Measurements from ENCODE around the gene CHST3.

The CHST3 gene

DNA sequence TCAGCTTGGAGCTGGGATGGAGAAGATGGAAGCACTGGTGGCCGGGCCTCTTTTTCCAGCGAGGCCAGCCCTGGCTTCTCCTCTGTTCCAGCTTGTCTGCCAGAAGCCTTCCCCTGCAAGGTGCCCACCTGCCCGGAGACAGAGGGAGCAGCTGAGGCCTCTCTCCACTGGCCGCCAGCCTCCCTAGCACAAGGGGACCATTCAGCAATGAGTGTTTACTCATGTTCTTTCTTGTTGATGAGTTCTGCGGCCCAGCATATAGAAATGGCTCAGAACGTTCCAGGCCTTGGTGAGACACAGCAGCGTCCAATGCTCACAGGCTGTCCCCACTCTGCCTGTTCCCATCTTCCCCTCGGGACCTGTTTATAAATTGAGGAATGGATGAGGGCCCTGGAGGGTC is 47.3 kb downstream of the CHST3 start:
- TF ChIP-seq ZNF274 (IDR thresholded peaks at IDR 0.05; ENCODE audit: low read depth, low read length): no peak
- H3K4me3 ChIP-seq (ENCODE audit: low read length): no peak overlapping the region

DNA sequence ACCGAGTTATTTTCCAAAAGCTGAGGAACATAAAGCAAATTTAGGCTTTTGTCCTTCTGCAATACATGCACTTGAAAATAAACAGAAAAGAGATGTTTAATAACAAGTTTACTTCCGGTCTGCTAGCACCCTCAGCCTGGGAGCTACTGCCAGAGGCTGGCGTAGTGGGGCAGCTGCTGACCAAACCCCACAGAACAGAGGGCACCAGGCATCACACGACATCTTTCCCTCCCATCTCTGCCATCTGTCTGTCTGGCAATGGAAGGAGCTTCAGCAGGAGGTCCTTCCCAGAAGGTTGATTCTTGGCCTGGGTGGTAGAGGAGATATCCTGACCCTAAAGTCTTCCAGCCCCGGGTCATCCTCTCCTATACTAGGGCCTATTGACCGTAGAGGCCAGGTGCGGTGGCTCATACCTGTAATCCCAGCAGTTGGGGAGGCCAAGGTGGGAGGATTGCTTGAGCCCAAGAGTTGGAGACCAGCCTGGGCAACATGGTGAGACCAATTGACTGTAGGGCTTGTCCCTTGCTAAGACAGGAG is 47.8 kb downstream of the CHST3 start:
- no peak for TF ChIP-seq ZNF274 (IDR thresholded peaks at IDR 0.05; ENCODE audit: low read depth, low read length)

DNA sequence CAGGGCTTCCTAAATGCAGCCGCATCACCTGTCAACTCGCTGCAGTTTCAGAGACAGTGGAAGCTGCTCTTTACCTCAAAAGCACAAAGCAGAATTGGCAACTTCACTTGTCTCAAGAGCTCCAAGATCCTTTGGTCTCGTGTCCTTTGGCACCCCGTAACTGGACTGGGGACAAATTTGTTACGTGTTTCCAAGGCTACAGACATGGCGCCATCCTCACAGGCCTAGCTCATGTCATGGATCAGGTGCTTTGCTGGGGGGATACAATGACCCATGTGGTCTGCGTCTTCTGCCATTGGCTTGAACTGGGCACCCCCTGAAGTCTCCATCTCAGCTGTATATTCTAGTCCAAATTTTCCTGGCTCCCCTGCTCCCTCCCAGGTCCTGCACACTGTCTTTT is 48.6 kb downstream of the CHST3 start:
- TF ChIP-seq ZNF274 (IDR thresholded peaks at IDR 0.05; ENCODE audit: low read depth, low read length): no peak
- H3K4me3 ChIP-seq (ENCODE audit: low read length): no peak overlapping the region

More for the DNA sequence above, 47.8 kb downstream of the CHST3 start:
- H3K4me3 ChIP-seq (ENCODE audit: low read length): no peak overlapping the region

DNA sequence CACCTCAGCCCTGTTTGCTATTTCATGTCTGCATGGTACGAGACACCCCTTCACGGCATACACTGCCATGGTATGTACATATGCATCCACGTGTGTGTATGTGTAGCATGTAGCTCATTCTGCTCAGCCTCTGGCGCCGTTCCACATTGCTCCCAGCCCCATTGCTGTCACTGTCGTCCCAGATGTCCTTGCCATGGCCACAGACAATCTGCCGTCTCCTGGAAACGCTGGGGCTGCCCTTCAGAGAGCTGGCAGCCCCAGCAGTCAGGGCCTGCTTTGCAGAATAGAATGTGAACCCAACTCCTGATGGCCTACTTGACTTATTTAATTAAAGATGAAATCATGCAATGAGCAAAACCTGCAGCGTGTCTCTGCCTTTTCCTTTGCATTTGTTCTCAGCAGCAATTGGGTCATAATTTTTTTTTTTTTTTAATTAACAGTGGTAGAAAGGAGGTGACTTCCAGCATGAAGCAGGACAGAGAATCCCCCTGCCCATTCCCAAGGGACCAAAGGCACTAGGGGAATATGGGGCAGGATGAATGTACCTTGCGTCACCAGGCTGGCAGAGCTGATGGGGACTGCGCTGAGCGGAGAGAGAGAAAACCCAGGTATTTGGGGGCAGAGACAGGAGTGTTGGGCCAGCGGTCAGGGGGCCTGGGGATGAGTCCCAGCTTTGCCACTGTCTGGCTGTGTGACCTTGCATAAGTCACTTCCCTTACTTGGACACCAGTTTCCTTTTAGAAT is 49.2 kb downstream of the CHST3 start:
- TF ChIP-seq ZNF274 (IDR thresholded peaks at IDR 0.05; ENCODE audit: low read depth, low read length): no peak
- no peak overlapping the region for H3K4me3 ChIP-seq (ENCODE audit: low read length)

DNA sequence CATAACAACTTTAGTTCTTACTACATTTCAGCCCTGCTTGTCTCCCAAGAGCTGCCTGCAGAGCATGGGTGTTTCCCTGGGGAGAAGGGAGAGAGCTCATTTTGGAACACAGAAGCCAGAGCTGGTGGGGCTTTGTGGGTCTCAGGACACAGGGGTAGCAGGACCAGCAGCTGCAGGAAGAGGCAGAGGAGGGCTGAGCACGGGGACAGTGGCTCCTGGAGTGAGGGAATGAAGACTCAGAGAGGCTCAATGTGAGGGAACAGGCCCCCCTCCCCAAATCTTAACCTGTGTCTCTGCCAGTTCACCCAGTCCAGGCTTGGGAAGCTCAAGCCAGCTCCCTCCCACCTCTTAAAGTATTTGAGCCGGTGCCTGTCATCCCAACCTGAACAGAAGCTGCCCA is 50.0 kb downstream of the CHST3 start:
- H3K4me3 ChIP-seq (ENCODE audit: low read length): no peak overlapping the region
- no peak for TF ChIP-seq ZNF274 (IDR thresholded peaks at IDR 0.05; ENCODE audit: low read depth, low read length)

DNA sequence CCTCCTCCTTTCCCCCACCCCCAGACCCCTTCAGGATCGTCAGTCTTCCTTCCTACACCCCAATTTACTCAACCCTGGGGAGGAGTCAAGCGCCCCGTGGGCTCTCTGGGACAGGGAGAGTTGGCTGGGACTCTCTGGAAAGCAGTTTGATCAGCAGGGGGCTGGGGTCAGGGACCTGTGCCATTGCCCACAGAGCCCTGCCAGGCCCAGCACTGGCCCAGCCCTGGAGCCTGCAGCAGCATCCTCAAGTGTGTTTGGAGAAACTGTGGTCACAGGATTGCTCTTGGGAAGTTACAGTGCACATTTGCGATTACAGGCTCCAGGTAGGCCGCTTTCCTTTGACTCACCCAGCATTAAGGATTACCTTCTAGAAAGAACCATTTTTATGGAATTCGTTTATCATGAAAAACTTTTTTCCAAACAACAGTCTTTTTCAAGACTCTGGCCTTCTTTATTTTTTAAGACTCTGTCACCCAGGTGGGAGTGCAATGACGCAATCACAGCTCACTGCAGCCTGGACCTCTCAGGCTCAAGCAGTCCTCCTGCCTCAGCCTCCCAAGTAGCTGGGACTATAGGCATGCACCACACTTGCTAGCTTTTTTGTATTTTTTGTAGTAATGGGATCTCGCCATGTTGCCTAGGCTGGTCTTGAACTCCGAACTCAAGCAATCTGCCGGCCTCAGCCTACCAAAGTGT is 50.7 kb downstream of the CHST3 start:
- TF ChIP-seq ZNF274 (IDR thresholded peaks at IDR 0.05; ENCODE audit: low read depth, low read length): no peak
- H3K4me3 ChIP-seq (ENCODE audit: low read length): no peak overlapping the region

DNA sequence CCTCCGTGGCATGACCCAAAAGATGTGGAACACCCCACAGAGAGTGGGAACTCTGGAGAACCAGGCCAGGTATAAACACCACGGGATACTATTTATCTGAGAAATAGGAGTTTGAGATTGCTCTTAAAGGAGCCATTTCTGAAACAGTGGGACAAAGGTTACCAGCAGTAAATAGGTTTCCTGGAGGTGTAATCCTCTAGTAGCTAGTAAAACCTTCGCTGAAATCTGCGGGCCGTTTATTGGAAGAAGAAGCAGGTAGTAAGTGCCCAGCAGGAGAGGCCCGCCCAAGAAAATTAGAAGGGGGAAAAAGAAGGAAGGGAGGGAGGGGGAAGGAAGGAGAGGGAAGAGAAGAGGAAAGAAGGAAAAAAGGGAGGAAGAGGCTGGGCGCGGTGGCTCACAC is 51.6 kb downstream of the CHST3 start:
- no peak overlapping the region for H3K4me3 ChIP-seq (ENCODE audit: low read length)
- TF ChIP-seq ZNF274 (IDR thresholded peaks at IDR 0.05; ENCODE audit: low read depth, low read length): no peak

DNA sequence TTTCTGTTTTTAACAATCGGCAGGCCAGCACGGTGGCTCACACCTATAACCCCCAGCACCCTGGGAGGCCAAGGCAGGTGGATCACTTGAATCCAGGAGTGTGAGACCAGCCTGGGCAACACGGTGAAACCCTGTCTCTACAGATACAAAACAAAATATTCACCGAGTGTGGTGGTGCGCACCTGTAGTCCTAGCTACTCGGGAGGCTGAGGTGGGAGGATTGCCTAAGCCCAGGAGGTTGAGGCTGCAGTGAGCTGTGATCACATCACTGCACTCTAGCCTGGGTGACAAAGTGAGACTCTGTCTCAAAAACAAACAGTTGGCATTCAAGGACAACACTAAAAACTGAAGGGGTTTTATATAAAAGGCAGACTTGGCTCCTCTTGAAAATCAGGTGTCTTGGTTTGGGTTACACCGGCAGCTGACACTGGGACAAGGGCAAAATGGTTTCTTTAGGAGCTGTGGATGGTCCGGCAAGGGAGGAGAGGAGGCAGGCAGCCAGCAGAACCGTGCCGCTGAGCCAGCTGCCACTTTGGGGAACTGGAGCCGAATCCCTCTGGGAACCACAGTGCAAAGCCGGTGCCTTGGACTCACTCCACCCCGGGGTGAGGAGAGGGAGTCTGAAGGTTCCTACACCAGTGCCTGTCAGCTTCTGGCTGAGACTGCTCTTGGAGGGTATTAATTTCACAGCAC is 52.6 kb downstream of the CHST3 start:
- no peak for TF ChIP-seq ZNF274 (IDR thresholded peaks at IDR 0.05; ENCODE audit: low read depth, low read length)
- no peak overlapping the region for H3K4me3 ChIP-seq (ENCODE audit: low read length)

DNA sequence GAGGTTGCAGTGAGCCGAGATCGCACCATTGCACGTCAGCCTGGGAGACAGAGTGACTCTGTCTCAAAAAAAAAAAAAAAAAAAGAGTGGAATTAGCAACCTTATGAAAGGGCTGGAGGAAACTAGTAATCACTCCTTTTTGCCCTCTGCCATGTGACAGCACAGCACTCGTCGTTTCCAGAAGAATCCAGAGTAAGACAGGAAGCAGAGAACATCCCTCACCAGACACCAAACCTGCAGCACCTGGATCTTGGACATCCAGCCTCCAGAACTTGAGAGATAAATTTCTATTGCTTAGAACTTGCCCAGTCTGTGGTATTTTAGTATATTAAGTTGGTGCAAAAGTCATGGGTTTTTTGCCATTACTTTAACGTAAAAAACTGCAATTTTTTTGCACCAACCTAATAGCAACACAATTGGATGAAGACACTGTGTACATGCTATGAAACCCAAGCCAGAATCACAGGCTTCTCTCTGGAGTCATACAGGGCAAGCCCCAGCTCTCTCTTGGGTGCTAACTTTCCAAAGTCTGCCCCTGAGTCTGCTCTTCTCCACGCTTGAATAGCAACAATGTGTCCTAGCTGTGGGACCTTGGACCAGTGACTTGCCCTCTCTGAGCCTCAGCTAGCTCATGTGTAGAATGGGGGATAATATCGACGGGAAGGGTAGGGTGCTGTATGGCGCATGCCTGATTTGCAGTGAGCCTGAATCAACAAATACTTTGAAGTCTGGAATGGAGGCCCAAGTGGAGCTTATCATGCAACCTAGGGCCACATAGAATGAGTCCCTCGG is 55.1 kb downstream of the CHST3 start:
- H3K4me3 ChIP-seq (ENCODE audit: low read length): no peak overlapping the region
- no peak for TF ChIP-seq ZNF274 (IDR thresholded peaks at IDR 0.05; ENCODE audit: low read depth, low read length)

DNA sequence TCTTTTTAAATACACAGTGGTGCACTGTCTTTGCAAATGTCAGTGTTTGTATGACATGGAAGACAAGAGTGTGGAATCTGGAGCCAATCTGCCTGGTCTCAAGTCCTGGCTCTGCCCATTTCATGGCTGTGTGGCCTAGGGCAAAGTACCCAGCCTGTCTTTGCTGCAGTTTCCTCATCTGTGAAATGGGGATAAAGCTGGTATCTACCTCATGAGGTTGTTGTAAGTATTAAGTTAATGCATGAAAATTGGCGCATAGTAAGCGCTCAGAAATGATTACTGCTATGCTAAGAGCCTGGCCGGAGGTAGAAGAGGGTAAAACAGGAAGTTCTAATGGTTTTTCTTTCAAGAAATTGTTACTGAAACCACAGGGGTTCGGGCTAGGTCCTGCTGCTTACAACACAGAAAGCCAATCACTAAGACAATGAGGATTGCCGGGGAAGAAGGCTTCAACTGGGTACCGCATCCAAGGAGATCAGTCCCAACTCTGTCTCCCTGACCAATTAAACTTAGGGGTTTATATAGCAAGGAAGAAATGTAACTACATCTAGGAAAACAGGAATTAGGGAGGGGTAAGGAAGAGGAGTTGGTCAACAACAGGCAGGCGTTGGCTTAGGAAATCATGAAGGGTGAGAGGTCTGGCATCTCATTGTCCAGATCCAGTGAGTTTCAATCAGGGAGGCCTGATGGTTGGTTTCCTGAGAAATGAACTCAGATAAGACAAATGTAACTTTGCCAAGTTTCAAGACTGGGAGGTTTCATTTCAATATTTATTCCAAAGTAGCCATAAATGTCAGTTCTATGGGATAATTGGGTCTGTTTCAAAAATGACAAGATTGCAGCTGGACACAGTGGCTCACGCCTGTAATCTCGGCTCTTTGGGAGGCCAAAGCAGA is 57.0 kb downstream of the CHST3 start:
- no peak for TF ChIP-seq ZNF274 (IDR thresholded peaks at IDR 0.05; ENCODE audit: low read depth, low read length)

DNA sequence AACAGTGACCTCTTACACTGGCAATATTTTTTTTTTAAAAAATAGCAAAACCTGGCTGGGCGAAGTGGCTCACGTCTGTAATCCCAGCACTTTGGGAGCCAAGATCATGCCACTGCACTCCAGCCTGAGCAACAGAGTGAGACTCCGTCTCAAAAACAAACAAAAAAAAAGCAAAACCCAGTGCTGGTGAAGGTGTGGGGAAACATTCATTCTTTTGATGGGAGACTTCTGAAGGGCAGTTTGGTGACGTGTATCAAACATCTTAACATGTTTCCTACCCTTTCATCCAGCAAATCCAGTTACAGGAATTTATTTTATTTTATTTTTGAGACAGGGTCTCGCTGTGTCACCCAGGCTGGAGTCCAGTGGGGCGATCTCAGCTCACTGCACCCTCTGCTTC is 58.0 kb downstream of the CHST3 start:
- TF ChIP-seq ZNF274 (IDR thresholded peaks at IDR 0.05; ENCODE audit: low read depth, low read length): no peak
- H3K4me3 ChIP-seq (ENCODE audit: low read length): no peak overlapping the region

More for the DNA sequence above, 57.0 kb downstream of the CHST3 start:
- no peak overlapping the region for H3K4me3 ChIP-seq (ENCODE audit: low read length)

DNA sequence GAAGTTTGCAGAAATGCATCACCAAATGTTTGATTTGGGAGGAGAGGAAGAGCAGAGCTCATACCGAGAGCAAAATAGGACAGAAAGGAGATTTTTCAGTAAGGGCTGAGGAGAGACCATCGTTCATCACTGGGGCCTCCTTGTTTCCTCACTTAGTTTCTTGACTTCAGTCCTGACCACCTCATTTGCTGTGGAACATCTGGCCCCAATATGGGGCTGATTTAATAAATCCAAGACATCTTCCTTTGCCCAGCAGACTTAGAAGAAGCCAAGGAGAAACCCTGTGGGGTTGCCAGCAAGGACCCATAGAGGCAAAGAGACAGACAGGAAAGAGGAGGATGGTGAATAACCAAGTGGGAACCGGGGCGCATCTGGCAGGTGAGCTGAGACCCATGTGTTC is 60.4 kb downstream of the CHST3 start:
- H3K4me3 ChIP-seq (ENCODE audit: low read length): no peak overlapping the region
- no peak for TF ChIP-seq ZNF274 (IDR thresholded peaks at IDR 0.05; ENCODE audit: low read depth, low read length)

DNA sequence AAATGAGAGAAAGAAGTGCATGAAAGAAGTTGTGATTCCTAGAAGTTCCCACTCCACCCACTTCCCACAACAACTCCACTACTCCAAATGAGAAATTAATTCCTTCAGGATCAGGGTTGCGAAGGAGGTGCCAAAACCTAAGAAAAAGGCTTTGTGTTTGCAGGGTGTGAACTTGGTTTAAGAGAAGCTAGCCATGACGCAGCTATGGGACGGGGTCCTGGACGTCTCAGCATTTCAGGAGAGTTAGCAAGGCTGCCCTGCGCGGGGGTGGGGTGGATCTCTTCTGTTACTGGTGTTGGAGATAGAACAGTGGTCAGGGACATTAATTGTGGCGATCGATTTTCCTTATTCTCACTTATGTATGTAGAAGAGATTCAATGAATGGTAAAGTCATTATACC is 61.2 kb downstream of the CHST3 start:
- TF ChIP-seq ZNF274 (IDR thresholded peaks at IDR 0.05; ENCODE audit: low read depth, low read length): no peak
- H3K4me3 ChIP-seq (ENCODE audit: low read length): no peak overlapping the region

All from GM08714 (cell line).